Spleen (tissue), 7 donors: Measurements from ENCODE around the gene SLC9A3.

Experiments used
- CTCF ChIP-seq, 11 experiments: fragments of 200-600 bp in 7 of 11; fragments of 450-650 bp in 4 of 11; sonication (generic) in 4 of 11; IDR thresholded peaks in 8 of 11; conservative IDR thresholded peaks in 3 of 11; 1 replicate in 7 of 11; 2 replicates in 4 of 11; pipeline versions ENCODE4 v1.4.0 to v1.8.0; 2016 to 2021; ENCODE audit warnings: antibody characterized with exemption in 11 of 11, inconsistent platforms in 4 of 11, mild to moderate bottlenecking in 1 of 11
- POLR2AphosphoS5 ChIP-seq, 3 donors: sonication (generic); formaldehyde crosslinking; IDR thresholded peaks; one replicate each; pipeline ENCODE4 v1.5.1; 2017; ENCODE audit warnings: antibody characterized with exemption in 3 of 3
- donor health status: DM: no; HTN: no; CAD: no; lungs with moderate emphysema.
- donor health status: DM: no; HTN: no; CAD: no.
- donor health status: DM: no; HTN: no; CAD: no.

GRCh38 chr5:538271-538771 lies 14.1 kb upstream of the SLC9A3 start:
- no peak for TF ChIP-seq CTCF (IDR thresholded peaks at IDR 0.05 in 8 of 11, conservative IDR thresholded peaks at IDR 0.05 in 3 of 11)
- no peak for TF ChIP-seq POLR2AphosphoS5 (IDR thresholded peaks at IDR 0.05)
